Activated CD8-positive, alpha-beta T cell treated with anti-CD3 and anti-CD28 coated beads, Interleukin-2, amount 10 ng/mL, durations not matched to agents 7 days and 5 days (primary cell): ENCODE data around the gene ADD2. TPM values are rescaled to one million over a fixed set of nuclear protein-coding genes. Genes with fewer than 3 reads are reported as not detected.

ENCODE experiments used
- ATAC-seq: fragments of 150-1000 bp; cut with Tn5 transposase; one replicate; pipeline ENCODE4 v1.10.0; 2021; ENCODE audit warnings: moderate library complexity
- CTCF ChIA-PET: fragments of 350-600 bp; sonication (Branson Sonifier 250); formaldehyde crosslinking; loops from one replicate; lab custom pipeline; 2021; ENCODE audit warnings: antibody characterized with exemption; lab: Charles Lee
- POLR2A ChIA-PET: fragments of 350-600 bp; sonication (Branson Sonifier 250); formaldehyde crosslinking; loops from one replicate; lab custom pipeline; 2021; ENCODE audit warnings: antibody characterized with exemption; lab: Charles Lee
- DNase-seq: peaks from one replicate; pipeline ENCODE4 v3.0.0-alpha.2; 2020
- H3K27ac Mint-ChIP-seq: one replicate; pipeline ENCODE4 v1.8.0; 2021; ENCODE audit warnings: mild to moderate bottlenecking, mixed read lengths
- H3K27me3 Mint-ChIP-seq: one replicate; pipeline ENCODE4 v1.8.0; 2021; ENCODE audit warnings: low read depth, mixed read lengths
- H3K36me3 Mint-ChIP-seq: one replicate; pipeline ENCODE4 v1.8.0; 2021; ENCODE audit warnings: low read depth, mixed read lengths
- H3K4me1 Mint-ChIP-seq: one replicate; pipeline ENCODE4 v1.8.0; 2021; ENCODE audit warnings: low read depth, mixed read lengths
- H3K4me3 Mint-ChIP-seq: one replicate; pipeline ENCODE4 v1.8.0; 2021; ENCODE audit warnings: mild to moderate bottlenecking, mixed read lengths
- H3K9me3 Mint-ChIP-seq: one replicate; pipeline ENCODE4 v1.8.0; 2022; ENCODE audit warnings: mixed read lengths; ENCODE audit not compliant: insufficient read depth
- total RNA-seq, 2 experiments: library from RNA; stranded (reverse); gene quantifications; one replicate each; pipeline ENCODE4 v1.2.3, GENCODE V29; 2021

Gene ADD2
- total RNA-seq, 2 experiments from 2014 or later = 12.8 to 14.2 TPM

DNA sequence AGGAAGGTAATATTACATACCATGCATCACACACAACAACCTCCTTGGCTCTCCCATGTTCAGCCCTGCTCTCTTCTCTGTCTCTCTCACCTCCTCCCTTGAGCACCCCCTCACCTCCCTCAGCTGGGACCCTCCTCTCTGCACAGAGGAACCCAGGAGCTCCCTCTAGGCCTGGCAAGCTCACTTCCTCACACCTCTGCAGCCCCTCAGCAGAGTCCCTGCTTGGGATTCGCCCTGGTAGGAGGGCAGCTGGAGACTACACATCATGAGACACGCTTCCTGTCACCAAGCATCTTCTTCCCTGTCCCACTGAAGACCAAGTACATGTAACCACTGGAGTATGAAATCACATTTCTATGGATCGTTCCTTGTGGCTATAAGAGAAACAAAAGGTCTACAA, 51.0 kb downstream of the ADD2 start:
- H3K27ac Mint-ChIP-seq = no peak overlapping the region
- no peaks in the 10 kb centered on the region for H3K9me3 Mint-ChIP-seq
- H3K36me3 Mint-ChIP-seq = no peaks in the 10 kb centered on the region
- DNase-seq (no peak), ATAC-seq (no peak)
- CTCF ChIA-PET = no interaction called here
- POLR2A ChIA-PET = no interaction called here
- H3K27me3 Mint-ChIP-seq = no peaks in the 10 kb centered on the region
- H3K4me1 Mint-ChIP-seq = no peaks in the 10 kb centered on the region
- no peak overlapping the region for H3K4me3 Mint-ChIP-seq

DNA sequence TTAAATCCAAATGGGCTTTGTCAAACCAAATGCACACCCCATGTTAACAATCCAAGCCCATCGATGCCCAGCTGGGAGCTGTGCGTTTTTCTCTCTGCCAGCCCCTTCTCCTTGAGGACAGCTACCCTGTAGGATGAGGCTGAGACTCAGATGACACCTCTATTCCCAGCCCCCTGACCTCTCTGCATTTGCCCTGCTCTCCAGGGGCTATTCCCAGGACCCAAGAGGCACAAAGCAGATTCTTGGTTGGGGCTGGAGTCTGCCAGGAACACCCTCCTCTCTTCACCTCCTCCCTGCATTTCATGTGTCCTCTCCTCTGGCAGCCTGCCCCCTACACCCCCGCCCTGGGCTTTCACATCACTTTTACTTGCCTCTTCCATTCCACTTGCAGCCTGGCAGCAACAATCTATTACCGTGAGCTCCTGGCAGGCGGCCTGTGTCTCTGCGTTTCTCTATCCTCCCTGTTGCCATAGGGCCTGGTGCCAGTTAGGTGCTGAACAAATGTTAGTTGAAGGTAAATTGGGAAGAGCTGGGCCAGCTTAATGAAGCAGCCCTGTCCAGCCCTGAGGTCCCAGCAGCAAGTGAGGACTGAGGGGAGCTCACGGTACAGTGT, 51.8 kb downstream of the ADD2 start:
- CTCF ChIA-PET = no interaction called here
- Mint-ChIP-seq H3K4me1 (no peaks in the 10 kb centered on the region), H3K4me3 (no peak overlapping the region), H3K9me3 (no peaks in the 10 kb centered on the region), H3K27ac (no peak overlapping the region), H3K27me3 (no peaks in the 10 kb centered on the region), H3K36me3 (no peaks in the 10 kb centered on the region)
- no peak for DNase-seq
- ATAC-seq = no peak
- POLR2A ChIA-PET = no interaction called here

DNA sequence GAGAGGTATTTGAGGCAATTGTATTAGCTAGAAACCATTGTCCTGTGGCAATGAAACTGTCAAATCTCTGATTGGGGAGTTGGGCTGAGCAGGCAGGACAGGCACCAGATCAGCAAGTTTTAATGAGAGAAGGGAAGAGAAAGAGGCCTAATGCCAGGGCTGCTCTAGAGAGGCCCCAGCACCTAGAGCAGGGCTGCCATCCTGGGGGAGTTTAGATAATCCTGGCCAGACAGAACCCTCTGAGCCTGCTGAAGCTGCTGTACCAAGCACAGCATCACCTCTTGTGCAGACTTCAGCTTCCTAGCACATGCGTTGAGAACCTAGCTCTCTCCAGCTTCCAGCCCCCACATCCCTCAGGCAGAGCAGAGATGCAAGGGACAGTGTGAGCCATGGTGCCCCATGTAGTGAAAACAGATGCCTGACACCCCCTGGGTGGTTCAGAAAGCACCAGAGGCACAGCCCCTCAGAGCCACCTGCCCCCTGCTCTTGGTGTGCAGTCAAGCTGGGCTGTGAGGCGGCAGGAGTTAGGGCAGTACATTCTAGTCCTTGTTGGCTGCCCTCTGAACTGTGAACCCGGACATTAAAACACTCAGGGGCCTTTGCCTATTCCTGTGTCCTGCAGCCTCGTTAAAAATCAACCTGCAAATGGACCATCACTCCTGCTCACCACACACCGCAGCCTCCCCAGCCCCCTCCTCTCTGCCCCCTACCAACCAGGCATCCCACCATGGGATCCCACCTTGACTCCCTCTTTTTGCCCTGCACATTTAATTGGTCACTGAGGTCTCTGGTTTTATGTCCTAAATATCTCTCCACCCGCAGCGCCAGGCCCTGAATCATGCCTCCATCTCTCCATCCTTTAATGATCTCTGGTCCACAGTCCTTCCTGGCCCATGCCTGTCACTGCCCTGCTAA, 52.7 kb downstream of the ADD2 start:
- CTCF ChIA-PET = no interaction called here
- Mint-ChIP-seq H3K4me3 (no peak overlapping the region), H3K4me1 (no peaks in the 10 kb centered on the region), H3K36me3 (no peaks in the 10 kb centered on the region), H3K27me3 (no peaks in the 10 kb centered on the region), H3K9me3 (no peaks in the 10 kb centered on the region), H3K27ac (no peak overlapping the region)
- DNase-seq = no peak
- no peak for ATAC-seq
- POLR2A ChIA-PET = no interaction called here

DNA sequence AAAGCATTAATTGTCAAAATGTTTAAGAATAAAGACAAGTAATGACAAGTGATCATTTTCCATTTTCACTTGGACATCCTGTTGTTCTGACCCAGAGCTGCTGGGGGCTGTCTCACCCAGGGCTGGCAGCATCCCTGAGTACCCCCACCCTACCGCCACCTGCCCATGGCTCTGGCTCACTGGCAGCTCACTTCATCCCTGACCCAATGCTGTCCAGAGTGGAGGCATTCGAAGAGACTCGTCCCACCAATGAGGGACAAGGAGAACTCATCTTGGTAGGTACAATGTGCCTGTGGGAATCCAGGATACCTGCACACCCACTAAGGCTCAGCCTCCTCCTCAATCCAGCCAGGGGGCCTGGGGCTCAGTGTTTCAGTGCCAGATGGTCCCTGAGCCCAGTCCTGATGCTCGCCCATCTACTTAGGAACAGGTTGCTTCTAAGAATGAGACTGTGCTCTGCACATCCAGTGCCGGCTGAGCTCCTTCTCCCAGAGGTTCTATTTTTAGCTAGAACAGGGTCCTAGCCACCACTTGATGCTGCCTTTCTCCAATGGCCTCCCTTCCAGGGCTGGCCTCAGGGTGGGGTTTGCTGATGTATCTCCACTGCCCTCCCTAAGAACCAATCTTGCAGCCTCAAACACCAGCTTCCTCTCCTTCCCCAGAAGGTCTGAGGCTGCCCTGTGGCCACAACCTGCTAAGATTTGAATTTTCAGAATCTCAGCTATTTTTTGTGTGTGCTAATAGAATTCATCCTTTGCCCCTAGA, 53.7 kb downstream of the ADD2 start:
- POLR2A ChIA-PET = no interaction called here

DNA sequence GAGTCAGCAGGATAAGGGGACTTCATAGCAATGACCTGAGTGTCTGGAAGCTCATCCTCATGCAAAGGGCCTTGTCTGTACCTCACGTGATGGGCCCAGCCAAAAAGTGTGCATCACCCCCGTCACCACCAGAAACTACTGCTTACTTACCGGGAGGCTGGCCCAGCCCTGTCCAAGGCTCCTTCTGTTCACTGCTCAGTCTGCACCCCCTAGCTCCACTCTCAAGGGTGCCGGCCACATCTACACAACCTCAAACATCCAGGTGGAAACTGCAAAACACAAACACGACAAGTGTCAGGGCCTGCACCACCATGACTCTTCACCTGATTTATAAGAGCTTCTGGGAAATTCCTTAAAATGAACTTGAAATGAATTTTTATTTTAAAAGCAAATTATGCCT, 55.1 kb downstream of the ADD2 start:
- Mint-ChIP-seq H3K4me1 (no peaks in the 10 kb centered on the region), H3K9me3 (no peaks in the 10 kb centered on the region), H3K4me3 (no peak overlapping the region), H3K36me3 (no peaks in the 10 kb centered on the region), H3K27ac (no peak overlapping the region), H3K27me3 (no peaks in the 10 kb centered on the region)
- ChIA-PET CTCF (no interaction called here), POLR2A (no interaction called here)
- no peak for DNase-seq
- no peak for ATAC-seq

More for the DNA sequence above, 53.7 kb downstream of the ADD2 start:
- Mint-ChIP-seq H3K4me3 (no peak overlapping the region), H3K4me1 (no peaks in the 10 kb centered on the region), H3K27ac (no peak overlapping the region), H3K36me3 (no peaks in the 10 kb centered on the region), H3K27me3 (no peaks in the 10 kb centered on the region), H3K9me3 (no peaks in the 10 kb centered on the region)
- no peak for DNase-seq
- no peak for ATAC-seq
- CTCF ChIA-PET = no interaction called here

DNA sequence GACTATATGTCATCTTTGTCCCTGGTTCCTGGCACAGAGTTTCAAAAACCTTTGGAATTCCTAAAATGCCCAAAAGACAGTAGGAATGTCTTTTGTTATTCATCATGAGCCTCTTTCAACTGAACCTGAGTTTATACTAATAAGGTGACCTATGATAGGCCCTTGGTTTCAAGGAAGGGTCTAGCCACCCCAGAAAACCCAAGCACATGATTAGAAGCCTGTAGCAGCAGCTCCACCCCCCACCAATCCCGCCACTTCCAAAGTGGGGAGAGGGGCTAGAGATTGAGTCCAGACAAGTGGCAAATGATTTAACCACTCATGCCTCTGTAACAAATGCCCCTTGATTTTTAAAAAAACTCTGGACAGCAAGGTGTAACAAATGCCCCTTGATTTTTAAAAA, 56.8 kb downstream of the ADD2 start:
- no peaks in the 10 kb centered on the region for H3K36me3 Mint-ChIP-seq
- no peak overlapping the region for H3K4me3 Mint-ChIP-seq
- H3K27me3 Mint-ChIP-seq = no peaks in the 10 kb centered on the region
- CTCF ChIA-PET = no interaction called here
- H3K4me1 Mint-ChIP-seq = no peaks in the 10 kb centered on the region
- no peaks in the 10 kb centered on the region for H3K9me3 Mint-ChIP-seq
- POLR2A ChIA-PET = no interaction called here
- H3K27ac Mint-ChIP-seq = no peak overlapping the region
- DNase-seq (no peak), ATAC-seq (no peak)

GRCh38 chr2:70710038-70710690, 57.8 kb downstream of the ADD2 start:
- no peak overlapping the region for H3K4me3 Mint-ChIP-seq
- DNase-seq (no peak), ATAC-seq (no peak)
- H3K27me3 Mint-ChIP-seq = no peaks in the 10 kb centered on the region
- H3K27ac Mint-ChIP-seq = no peak overlapping the region
- H3K9me3 Mint-ChIP-seq = no peaks in the 10 kb centered on the region
- CTCF ChIA-PET = no interaction called here
- H3K4me1 Mint-ChIP-seq = no peaks in the 10 kb centered on the region
- POLR2A ChIA-PET = no interaction called here
- no peaks in the 10 kb centered on the region for H3K36me3 Mint-ChIP-seq

DNA sequence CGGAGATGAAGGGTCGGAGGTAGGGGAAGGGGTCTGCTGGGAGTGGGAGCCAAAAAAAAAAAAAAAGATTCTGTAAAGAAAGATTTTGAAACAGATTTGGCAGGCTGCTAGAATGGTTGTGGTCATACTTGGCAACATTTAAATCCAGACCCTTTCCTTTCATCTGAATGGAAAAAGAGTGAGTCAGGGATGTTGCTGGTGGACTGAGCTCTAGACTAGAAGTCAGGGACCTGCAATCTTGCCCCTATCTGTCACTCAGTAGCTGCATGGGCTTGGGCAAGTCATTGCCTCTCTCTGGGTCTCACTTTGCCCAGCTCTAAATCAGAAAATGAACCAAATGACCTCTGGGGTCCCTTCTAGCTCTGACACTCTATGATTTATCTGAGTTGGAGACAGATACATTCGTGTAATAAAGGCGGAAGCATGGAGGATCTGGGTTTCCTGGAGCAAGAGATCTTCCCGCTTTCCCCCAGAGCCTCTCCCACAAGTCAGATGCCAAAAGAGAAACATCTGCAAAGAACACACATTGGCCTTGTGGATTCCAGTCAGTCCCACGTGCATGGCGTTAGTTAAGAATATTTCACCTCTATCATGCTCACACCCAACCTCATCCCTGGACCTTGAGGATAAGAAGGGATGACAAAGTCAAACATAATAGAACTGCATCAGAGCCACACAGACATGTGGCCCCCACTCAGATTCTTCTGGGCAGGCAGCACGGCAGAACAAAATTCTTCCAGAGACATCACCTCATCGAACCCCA, 58.5 kb downstream of the ADD2 start:
- H3K36me3 Mint-ChIP-seq = no peaks in the 10 kb centered on the region
- no peak overlapping the region for H3K27ac Mint-ChIP-seq
- no peaks in the 10 kb centered on the region for H3K27me3 Mint-ChIP-seq
- CTCF ChIA-PET = interaction anchor here (1.0 kb wide), 1 partner anchor 10 kb away, joined by 3 read pairs; no protein-coding TSS in a partner anchor
- H3K4me3 Mint-ChIP-seq = no peak overlapping the region
- H3K4me1 Mint-ChIP-seq = no peaks in the 10 kb centered on the region
- ATAC-seq = no peak
- no peak for DNase-seq
- POLR2A ChIA-PET = interaction anchor here (0.6 kb wide), 1 partner anchor 399 kb away, joined by 6 read pairs; no protein-coding TSS in a partner anchor
- H3K9me3 Mint-ChIP-seq = no peaks in the 10 kb centered on the region

DNA sequence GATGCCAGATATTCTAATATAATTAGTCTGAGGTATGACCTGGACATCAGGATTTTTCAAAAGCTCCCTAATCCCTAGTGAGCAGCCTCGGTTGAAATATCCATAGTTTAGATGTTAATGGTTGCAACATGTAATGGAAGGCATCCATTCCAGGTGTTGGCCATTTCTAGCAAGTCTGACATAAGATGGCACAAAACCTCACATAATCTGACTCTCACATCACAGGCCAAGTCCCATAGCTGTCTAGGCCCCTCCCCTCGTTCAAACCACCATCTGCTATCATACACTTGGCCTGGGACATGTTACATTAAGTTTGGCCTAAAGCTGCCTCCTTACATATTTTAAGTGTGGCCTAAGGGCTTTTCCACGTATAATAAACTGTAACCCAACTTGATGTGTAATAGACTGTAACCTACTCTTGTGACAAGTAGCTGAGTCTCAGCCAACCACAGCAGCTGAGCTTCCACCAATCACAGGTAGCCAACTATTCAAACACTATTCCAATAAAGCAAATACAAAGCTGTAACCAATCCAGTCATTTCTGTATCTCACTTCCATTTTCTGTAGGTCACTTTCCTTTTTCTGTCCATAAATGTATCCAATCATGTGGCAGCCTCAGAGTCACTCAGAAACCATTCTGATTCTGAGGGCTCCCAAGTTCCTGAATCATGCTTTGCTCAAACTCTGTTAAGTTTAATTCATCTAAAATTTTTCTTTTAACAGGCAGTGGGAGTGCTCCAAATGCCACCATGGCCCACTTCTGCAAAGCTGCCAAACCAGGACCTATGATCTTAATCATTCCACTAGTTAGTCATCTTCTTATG, 59.4 kb downstream of the ADD2 start:
- ChIA-PET POLR2A (no interaction called here), CTCF (interaction anchor here (1.0 kb wide), 1 partner anchor 11 kb away, joined by 3 read pairs; no protein-coding TSS in a partner anchor)
- no peaks in the 10 kb centered on the region for H3K9me3 Mint-ChIP-seq
- H3K36me3 Mint-ChIP-seq = no peaks in the 10 kb centered on the region
- DNase-seq (no peak), ATAC-seq (no peak)
- no peak overlapping the region for H3K27ac Mint-ChIP-seq
- H3K27me3 Mint-ChIP-seq = no peaks in the 10 kb centered on the region
- no peak overlapping the region for H3K4me3 Mint-ChIP-seq
- H3K4me1 Mint-ChIP-seq = no peaks in the 10 kb centered on the region

DNA sequence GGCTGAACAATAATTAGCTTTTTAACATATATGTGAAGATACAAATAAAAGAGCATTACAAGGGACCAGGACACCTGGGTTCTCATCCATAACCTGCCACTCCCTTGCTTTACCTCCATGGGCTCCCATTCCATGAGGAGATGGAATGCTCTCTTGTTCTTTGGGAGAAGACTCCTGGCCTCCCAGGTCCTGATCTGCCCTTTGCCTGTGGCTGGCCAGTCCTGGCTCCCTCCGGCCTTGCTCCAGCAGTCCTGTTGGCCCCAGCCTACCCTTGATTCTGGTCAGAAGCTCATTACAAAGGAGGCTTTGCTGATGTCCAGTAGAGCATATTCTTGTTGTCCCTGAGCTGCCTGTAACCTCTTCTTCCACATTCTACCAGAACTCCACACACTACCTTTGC, 60.3 kb downstream of the ADD2 start:
- ATAC-seq (no peak), DNase-seq (no peak)
- no peaks in the 10 kb centered on the region for H3K4me1 Mint-ChIP-seq
- no peaks in the 10 kb centered on the region for H3K36me3 Mint-ChIP-seq
- POLR2A ChIA-PET = no interaction called here
- no peak overlapping the region for H3K4me3 Mint-ChIP-seq
- CTCF ChIA-PET = no interaction called here
- no peaks in the 10 kb centered on the region for H3K9me3 Mint-ChIP-seq
- H3K27me3 Mint-ChIP-seq = no peaks in the 10 kb centered on the region
- H3K27ac Mint-ChIP-seq = no peak overlapping the region
